Measurements from ENCODE around the gene KCNK13.

The KCNK13 gene

DNA sequence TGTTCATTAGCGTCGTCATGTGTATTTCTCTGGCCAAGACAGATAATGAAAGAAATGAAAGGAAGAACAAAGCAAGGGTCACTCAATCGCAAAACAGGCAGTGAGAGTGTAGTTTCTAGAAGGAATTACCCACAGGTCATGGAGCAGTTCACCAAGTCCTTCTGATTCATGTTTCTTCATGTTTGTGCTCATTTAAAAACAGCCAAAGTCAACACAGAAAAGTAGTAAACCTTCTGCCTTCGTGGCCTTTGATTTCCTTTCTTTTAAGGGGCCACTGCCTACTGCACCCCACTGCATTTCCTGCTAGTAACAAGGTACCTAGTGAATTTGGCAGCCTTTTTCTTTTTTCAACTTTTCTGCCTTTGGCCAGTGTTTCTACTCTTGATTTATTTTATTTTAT, 75.1 kb downstream of the KCNK13 start:
- ATAC-seq (no peak), DNase-seq (no peak)
- Mint-ChIP-seq H3K4me1 (no peaks in the 10 kb centered on the region), H3K27ac (no peak overlapping the region), H3K9me3 (no peaks in the 10 kb centered on the region), H3K27me3 (peaks cover 2% of the 10 kb centered on the region), H3K4me3 (no peak overlapping the region), H3K36me3 (ENCODE audit: low read depth) (no peaks in the 10 kb centered on the region)

GRCh38 chr14:90137807-90138206, 76.0 kb downstream of the KCNK13 start:
- peaks cover 2% of the 10 kb centered on the region for H3K27me3 Mint-ChIP-seq

GRCh38 chr14:90139199-90139598, 77.4 kb downstream of the KCNK13 start:
- DNase-seq (no peak), ATAC-seq (no peak)
- Mint-ChIP-seq H3K27me3 (peaks cover 5% of the 10 kb centered on the region), H3K4me3 (no peak overlapping the region), H3K27ac (no peak overlapping the region), H3K4me1 (no peaks in the 10 kb centered on the region), H3K36me3 (ENCODE audit: low read depth) (no peaks in the 10 kb centered on the region), H3K9me3 (no peaks in the 10 kb centered on the region)

More at GRCh38 chr14:90137807-90138206, 76.0 kb downstream of the KCNK13 start:
- no peaks in the 10 kb centered on the region for H3K4me1 Mint-ChIP-seq
- H3K4me3 Mint-ChIP-seq = no peak overlapping the region
- ATAC-seq (no peak), DNase-seq (no peak)
- H3K27ac Mint-ChIP-seq = no peak overlapping the region
- no peaks in the 10 kb centered on the region for H3K36me3 Mint-ChIP-seq (ENCODE audit: low read depth)
- H3K9me3 Mint-ChIP-seq = no peaks in the 10 kb centered on the region

GRCh38 chr14:90140298-90140955, 78.6 kb downstream of the KCNK13 start:
- no peak for ATAC-seq
- H3K9me3 Mint-ChIP-seq = no peaks in the 10 kb centered on the region
- no peak overlapping the region for H3K27ac Mint-ChIP-seq
- H3K27me3 Mint-ChIP-seq = peaks cover 11% of the 10 kb centered on the region
- no peak overlapping the region for H3K4me3 Mint-ChIP-seq
- H3K36me3 Mint-ChIP-seq (ENCODE audit: low read depth) = no peaks in the 10 kb centered on the region
- DNase-seq = no peak
- H3K4me1 Mint-ChIP-seq = no peaks in the 10 kb centered on the region

DNA sequence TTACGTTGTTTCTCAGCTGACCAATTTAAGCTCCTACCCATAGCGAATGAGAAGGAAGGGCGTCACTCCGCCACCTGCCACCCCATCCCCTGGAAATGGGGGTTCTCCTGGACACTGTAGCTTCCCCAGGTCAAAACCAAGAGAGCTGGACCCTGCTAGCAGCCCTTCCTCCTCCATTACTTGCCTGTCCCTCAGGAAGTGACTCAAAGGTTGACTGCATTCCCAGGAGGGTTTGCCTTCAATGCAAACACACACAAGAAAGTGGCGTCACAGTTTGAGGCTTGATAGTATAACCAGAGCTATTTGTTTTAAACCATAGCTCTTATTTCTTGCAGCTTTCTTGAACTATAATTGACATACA, 79.1 kb downstream of the KCNK13 start:
- no peak overlapping the region for H3K4me3 Mint-ChIP-seq
- H3K36me3 Mint-ChIP-seq (ENCODE audit: low read depth) = no peaks in the 10 kb centered on the region
- no peak for ATAC-seq
- no peaks in the 10 kb centered on the region for H3K9me3 Mint-ChIP-seq
- H3K4me1 Mint-ChIP-seq = no peaks in the 10 kb centered on the region
- no peak overlapping the region for H3K27ac Mint-ChIP-seq
- H3K27me3 Mint-ChIP-seq = peaks cover 16% of the 10 kb centered on the region
- no peak for DNase-seq

DNA sequence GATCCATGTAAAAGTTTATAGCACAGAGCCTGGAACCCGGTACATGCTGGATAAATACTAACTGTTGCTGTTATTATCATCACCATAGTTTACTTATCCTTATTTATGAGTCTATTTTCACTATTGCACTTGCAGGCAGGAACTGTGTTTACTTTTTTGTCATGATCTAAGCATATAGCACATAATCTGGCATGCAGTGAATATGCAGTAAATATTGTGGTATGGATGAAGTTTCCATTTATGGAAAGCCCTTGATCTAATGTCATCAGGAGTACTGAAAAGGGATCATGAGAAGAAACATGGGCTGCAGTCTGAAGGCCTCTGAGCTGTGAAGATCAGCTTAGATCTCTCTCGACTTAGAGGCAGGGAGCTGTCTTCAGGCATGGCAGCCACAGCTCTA, 91.6 kb downstream of the KCNK13 start:
- ATAC-seq = no peak
- Mint-ChIP-seq H3K4me3 (no peak overlapping the region), H3K9me3 (peaks cover 7% of the 10 kb centered on the region), H3K27me3 (peaks cover 11% of the 10 kb centered on the region), H3K27ac (no peak overlapping the region), H3K36me3 (ENCODE audit: low read depth) (no peaks in the 10 kb centered on the region), H3K4me1 (no peaks in the 10 kb centered on the region)
- DNase-seq = no peak

DNA sequence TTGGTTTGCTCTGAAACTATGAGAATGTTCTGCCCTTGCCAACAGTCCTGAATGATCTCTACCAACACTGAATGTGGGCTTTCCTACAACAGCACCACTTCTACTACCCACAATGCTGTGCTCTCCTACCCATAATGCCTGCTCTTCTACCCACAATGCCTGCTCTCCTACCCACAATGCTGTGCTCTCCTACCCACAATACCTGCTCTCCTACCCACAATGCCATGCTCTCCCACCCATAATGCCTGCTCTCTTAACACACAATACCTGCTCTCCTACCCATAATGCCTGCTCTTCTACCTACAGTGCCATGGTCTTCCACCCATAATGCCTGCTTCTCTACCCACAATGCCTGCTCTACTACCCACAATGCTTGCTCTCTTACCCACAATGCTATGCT, 92.3 kb downstream of the KCNK13 start:
- Mint-ChIP-seq H3K9me3 (peaks cover 7% of the 10 kb centered on the region), H3K4me3 (no peak overlapping the region), H3K27ac (no peak overlapping the region), H3K36me3 (ENCODE audit: low read depth) (no peaks in the 10 kb centered on the region), H3K4me1 (no peaks in the 10 kb centered on the region), H3K27me3 (peaks cover 12% of the 10 kb centered on the region)
- ATAC-seq (no peak), DNase-seq (no peak)

DNA sequence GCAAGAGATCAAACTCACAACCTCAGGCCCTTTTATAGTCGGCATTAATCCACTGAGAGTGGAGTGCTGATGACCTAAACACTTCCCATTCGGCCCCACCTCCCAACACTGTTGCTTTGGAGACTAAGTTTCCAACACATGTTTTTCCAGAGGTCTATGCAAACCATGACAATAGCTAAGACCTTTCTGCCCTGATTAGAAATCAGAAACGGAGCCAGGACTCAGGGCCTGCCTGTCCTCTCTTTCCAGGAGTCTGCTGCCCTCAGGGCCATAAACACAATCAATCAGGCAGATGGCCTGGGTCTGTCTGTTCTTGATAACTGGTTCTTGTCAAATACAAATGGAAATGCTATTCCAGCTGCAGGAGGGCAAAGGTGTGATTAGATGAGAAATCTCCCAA, 97.4 kb downstream of the KCNK13 start:
- ATAC-seq (no peak), DNase-seq (no peak)
- Mint-ChIP-seq H3K36me3 (ENCODE audit: low read depth) (no peaks in the 10 kb centered on the region), H3K27me3 (peaks cover 9% of the 10 kb centered on the region), H3K4me1 (no peaks in the 10 kb centered on the region), H3K9me3 (peaks cover 4% of the 10 kb centered on the region), H3K27ac (no peak overlapping the region), H3K4me3 (no peak overlapping the region)

DNA sequence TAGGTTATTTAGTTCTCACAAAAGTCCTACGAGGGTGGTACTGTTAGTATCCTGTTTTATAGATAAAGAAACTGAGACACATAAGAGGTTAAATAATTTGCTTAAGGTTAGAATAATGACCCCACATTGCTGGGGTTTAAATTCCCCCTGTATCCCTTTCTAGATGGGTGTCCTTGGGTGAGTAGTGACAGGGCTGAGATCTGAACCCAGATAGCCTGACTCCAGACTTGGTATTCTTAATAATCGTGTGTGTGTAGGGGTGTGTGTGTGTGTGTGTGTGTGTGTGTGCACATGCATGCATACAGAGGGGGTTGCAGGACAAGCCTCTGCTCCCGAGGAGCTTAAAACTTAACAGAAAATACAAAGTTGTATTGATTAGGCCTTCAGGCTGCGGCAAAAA, 97.9 kb downstream of the KCNK13 start:
- DNase-seq (no peak), ATAC-seq (no peak)
- Mint-ChIP-seq H3K27me3 (peaks cover 9% of the 10 kb centered on the region), H3K4me1 (no peaks in the 10 kb centered on the region), H3K9me3 (no peaks in the 10 kb centered on the region), H3K4me3 (no peak overlapping the region), H3K36me3 (ENCODE audit: low read depth) (no peaks in the 10 kb centered on the region), H3K27ac (no peak overlapping the region)

DNA sequence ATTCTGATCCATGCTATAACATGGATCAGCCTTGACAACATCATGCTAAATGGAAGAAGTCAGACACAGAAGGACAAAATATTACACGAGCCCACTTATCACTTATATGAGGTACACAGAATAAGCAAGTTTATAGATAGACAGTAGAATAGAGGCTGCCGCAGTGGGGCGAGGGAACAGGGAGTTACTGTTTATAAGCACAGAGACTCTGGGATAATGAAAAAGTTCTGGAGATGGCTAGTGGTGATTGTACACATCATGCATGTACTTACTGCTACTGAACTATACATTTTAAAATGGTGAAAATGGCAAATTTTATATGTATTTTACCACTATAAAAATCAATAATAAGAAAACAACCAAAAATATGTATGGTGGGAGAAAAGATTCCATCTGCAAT, 99.3 kb downstream of the KCNK13 start:
- H3K27ac Mint-ChIP-seq = no peak overlapping the region
- DNase-seq (no peak), ATAC-seq (no peak)
- no peak overlapping the region for H3K4me3 Mint-ChIP-seq
- H3K4me1 Mint-ChIP-seq = no peaks in the 10 kb centered on the region
- peaks cover 7% of the 10 kb centered on the region for H3K27me3 Mint-ChIP-seq
- no peaks in the 10 kb centered on the region for H3K9me3 Mint-ChIP-seq
- H3K36me3 Mint-ChIP-seq (ENCODE audit: low read depth) = no peaks in the 10 kb centered on the region

DNA sequence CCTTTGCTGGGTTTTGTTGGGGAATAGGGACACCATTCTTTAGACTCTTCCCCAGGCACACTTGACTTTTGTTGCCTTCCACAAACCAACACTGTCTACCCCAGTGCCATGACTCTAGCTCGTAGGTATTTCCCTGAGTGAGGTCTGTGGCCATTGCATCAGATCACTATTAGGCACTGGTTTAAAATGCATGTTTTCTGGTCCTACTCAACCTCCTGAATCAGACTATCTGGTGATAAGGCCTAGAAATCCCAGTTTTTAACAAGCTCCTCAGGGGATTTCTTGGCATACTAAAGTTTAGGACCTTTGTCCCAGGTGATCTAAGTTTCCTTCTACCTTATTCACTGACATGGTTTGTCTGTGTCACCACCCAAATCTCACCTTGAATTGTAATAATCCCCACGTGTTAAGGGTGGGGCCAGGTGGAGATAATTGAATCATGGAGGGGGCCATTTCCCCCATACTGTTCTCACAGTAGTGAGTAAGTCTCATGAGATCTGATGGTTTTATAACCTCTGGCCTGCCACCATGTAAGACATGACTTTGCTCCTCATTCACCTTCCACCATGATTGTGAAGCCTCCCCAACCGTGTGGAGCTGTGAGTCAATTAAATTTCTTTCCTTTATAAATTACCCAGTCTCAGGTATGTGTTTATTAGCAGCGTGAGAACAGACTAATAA, 106.8 kb downstream of the KCNK13 start:
- Mint-ChIP-seq H3K4me1 (no peaks in the 10 kb centered on the region), H3K4me3 (no peak overlapping the region), H3K36me3 (ENCODE audit: low read depth) (no peaks in the 10 kb centered on the region), H3K9me3 (peaks cover 4% of the 10 kb centered on the region), H3K27ac (no peak overlapping the region), H3K27me3 (peaks cover 4% of the 10 kb centered on the region)
- no peak for ATAC-seq
- no peak for DNase-seq

GRCh38 chr14:90175631-90176030, 113.8 kb downstream of the KCNK13 start:
- no peak overlapping the region for H3K4me3 Mint-ChIP-seq
- H3K4me1 Mint-ChIP-seq = no peaks in the 10 kb centered on the region
- peaks cover 7% of the 10 kb centered on the region for H3K9me3 Mint-ChIP-seq
- peaks cover 2% of the 10 kb centered on the region for H3K27me3 Mint-ChIP-seq
- no peak overlapping the region for H3K27ac Mint-ChIP-seq
- ATAC-seq = no peak
- H3K36me3 Mint-ChIP-seq (ENCODE audit: low read depth) = no peaks in the 10 kb centered on the region
- DNase-seq = no peak

- Mint-ChIP-seq H3K36me3 (ENCODE audit: low read depth) (no peaks in the 10 kb centered on the region), H3K4me1 (no peaks in the 10 kb centered on the region), H3K4me3 (no peak overlapping the region), H3K27me3 (peaks cover 2% of the 10 kb centered on the region), H3K27ac (no peak overlapping the region), H3K9me3 (peaks cover 7% of the 10 kb centered on the region)
- DNase-seq (no peak), ATAC-seq (no peak)
Measured at GRCh38 chr14:90177539-90178189, 115.9 kb downstream of the KCNK13 start.

GRCh38 chr14:90179357-90179756, 117.6 kb downstream of the KCNK13 start:
- Mint-ChIP-seq H3K9me3 (no peaks in the 10 kb centered on the region), H3K36me3 (ENCODE audit: low read depth) (no peaks in the 10 kb centered on the region), H3K27ac (no peak overlapping the region), H3K27me3 (peaks cover under 1% of the 10 kb centered on the region), H3K4me3 (no peak overlapping the region), H3K4me1 (no peaks in the 10 kb centered on the region)
- ATAC-seq (no peak), DNase-seq (no peak)
